ENCODE results near the gene CYB5A. TPM values are rescaled to one million over a fixed set of nuclear protein-coding genes. Genes with fewer than 3 reads are reported as not detected.

CYB5A gene
- total RNA-seq, 1 experiment from 2014 or later: 45.9 TPM

DNA sequence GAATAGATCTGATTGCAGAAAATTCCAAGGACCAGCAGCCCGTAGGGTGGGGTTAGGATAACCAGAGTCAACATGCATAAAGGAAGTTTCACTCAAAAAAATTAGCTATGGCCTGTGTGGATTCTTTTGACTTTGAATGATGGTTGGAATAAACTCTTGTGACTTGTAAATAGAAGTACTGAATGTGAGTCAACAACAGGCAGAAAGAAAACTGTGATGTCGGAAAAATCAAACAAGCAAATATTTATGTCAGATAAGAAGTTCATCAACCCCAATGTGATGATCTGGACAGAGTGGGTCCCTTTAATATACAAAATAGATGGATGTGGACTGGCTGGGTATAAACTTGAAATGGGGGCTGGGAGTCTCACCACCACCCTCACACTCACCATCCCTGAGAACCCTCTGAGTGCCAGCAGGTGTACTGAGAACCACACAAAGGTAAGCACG lies 75.1 kb downstream of the CYB5A start:
- no peak for DNase-seq (ENCODE audit: low read depth)

DNA sequence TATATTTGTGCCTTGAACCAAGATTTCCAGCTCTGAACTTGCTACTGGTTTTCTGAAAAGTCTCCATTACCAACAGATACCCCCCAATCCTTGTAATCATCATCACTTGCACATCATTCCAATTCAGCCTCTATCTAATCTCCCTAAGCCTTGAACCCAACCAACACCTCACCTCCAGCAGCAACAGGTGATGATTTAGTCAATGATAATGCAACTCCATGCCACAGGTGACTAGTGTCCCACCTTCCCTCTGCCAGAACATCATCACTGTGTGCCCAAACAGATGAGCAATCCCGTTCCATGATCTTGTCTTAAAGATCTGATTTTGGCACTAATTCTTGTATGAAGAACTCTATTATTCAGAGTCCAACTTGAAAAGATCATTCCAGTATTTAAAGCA lies 75.9 kb downstream of the CYB5A start:
- no peak for DNase-seq (ENCODE audit: low read depth)

DNA sequence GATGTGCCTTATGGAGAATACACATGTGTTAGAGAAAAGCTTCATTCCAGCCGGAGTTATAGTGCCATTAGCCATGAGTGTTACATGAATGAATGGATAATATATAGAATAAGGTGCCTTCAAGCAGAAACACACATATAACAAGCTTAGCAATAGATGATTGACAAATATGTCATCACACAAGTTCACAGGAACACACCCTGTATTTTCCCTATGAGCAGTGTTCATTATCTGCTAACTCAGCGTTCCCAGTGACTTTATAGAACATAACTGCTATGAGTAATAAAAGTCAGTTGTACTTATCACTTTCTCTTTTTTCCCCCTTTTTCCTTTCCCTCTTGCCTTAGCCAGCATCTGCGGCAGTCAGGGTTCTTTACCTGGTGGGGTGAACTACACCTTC lies 78.3 kb downstream of the CYB5A start:
- DNase-seq (ENCODE audit: low read depth): no peak

GRCh38 chr18:74204526-74205152 lies 87.1 kb downstream of the CYB5A start:
- no peak for DNase-seq (ENCODE audit: low read depth)

DNA sequence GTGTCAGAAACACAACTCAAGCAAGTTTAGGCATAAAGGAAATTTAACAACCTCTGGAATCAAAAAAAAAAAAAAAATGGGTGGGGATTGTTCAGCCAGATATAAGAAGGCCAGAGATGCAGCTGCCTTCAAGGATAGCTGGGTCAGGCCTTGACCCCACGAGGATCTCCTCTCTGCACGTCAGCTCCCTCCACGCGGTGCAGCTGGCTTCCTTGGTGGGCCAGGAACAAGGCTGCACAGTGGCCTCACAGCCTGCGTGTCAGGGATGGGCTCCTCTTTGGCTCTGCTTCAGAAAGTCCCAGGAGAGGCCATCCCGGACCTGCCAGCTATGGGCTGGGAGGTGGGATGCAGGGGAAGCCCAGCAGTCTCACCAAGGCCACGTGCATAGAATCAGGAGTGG lies 88.0 kb downstream of the CYB5A start:
- DNase-seq (ENCODE audit: low read depth): no peak

Other genes starting within 250 kb of the CYB5A start
- gene FBXO15, start 144.1 kb downstream of the CYB5A start, total RNA-seq (2014; rRNA removed; shearing (Covaris generic)): 0.63 and 0.91 TPM in 2 replicates
- gene TIMM21, start 143.4 kb downstream of the CYB5A start, total RNA-seq (2014; rRNA removed; shearing (Covaris generic)): 40.9 and 57.9 TPM in 2 replicates
- gene C18orf63, start 23.9 kb upstream of the CYB5A start, total RNA-seq (2014; rRNA removed; shearing (Covaris generic)): not detected in 2 replicates
- gene DIPK1C, start 165.3 kb upstream of the CYB5A start, total RNA-seq (2014; rRNA removed; shearing (Covaris generic)): not detected in 2 replicates
- 28.6 and 32.2 TPM in 2 replicates for gene CNDP2, start 204.4 kb upstream of the CYB5A start, total RNA-seq (2014; rRNA removed; shearing (Covaris generic))
- gene CNDP1, start 242.5 kb upstream of the CYB5A start, total RNA-seq (2014; rRNA removed; shearing (Covaris generic)): not detected in 2 replicates

Data from Daoy (cell line).